SJCRH30 (cell line): ENCODE measurements around the gene SLC25A45. TPM values are rescaled to one million over a fixed set of nuclear protein-coding genes. Genes with fewer than 3 reads are reported as not detected.

ENCODE experiments used
- DNase-seq, 2 experiments: peaks; one replicate each; pipeline ENCODE4 v3.0.0-alpha.2; 2015 to 2020
- H3K27ac ChIP-seq: fragments of 250-450 bp; sonication (Bioruptor Pico); 2 replicates; pipeline ENCODE4 v1.5.1; 2020; ENCODE audit warnings: mild to moderate bottlenecking, moderate library complexity
- H3K27me3 ChIP-seq: fragments of 250-450 bp; sonication (Bioruptor Pico); 2 replicates; pipeline ENCODE4 v1.5.1; 2020; ENCODE audit warnings: mild to moderate bottlenecking, moderate library complexity
- H3K36me3 ChIP-seq: fragments of 250-450 bp; sonication (Bioruptor Pico); 2 replicates; pipeline ENCODE4 v1.5.1; 2020; ENCODE audit warnings: mild to moderate bottlenecking, moderate library complexity
- H3K4me1 ChIP-seq: fragments of 250-450 bp; sonication (Bioruptor Pico); 2 replicates; pipeline ENCODE4 v1.5.1; 2020; ENCODE audit warnings: mild to moderate bottlenecking, moderate library complexity
- H3K4me3 ChIP-seq: fragments of 250-450 bp; sonication (Bioruptor Pico); 2 replicates; pipeline ENCODE4 v1.5.1; 2020; ENCODE audit warnings: mild to moderate bottlenecking, moderate library complexity
- H3K9me3 ChIP-seq: fragments of 250-450 bp; sonication (Bioruptor Pico); replicated peaks from 2 replicates; pipeline ENCODE4 v1.5.1; 2020; ENCODE audit warnings: mild to moderate bottlenecking, moderate library complexity
- total RNA-seq: library from RNA; depleted of rRNA; stranded (reverse); fragments of >200 nt; shearing (Covaris generic); gene quantifications from 2 replicates; pipeline ENCODE4 v1.2.3, GENCODE V29; 2014

Gene SLC25A45
- total RNA-seq, 1 experiment from 2014 or later = 1.1 TPM

GRCh38 chr11:65377777-65378176 lies 4.7 kb downstream of the SLC25A45 start:
- Histone ChIP-seq H3K4me3 (no peak overlapping the region), H3K4me1 (peaks cover 3% of the 10 kb centered on the region; the same call in 1 of the 2 replicates), H3K27me3 (no peaks in the 10 kb centered on the region), H3K27ac (no peak overlapping the region), H3K9me3 (no peaks in the 10 kb centered on the region), H3K36me3 (no peaks in the 10 kb centered on the region)
- no peak for DNase-seq

DNA sequence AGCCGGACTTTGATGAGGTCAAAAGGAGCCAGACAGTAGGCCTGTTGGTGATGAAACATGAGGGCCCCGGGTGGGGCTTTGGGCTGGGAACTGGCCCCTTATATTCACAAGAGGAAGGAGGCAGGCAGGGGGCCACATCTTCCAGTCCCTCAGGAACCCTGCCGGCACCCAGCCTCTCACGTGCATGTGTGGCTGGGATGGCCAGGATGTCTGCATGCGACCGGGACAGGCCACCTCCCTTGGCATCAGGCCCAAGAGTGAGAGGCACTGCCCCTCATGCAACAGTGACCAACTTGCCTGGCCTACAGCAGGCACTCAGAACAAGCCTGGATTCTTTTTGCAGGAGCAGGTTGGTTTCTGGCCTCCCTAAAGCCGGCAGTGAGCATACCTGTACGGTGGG lies 5.4 kb downstream of the SLC25A45 start:
- Histone ChIP-seq H3K4me3 (no peak overlapping the region), H3K4me1 (peaks cover 3% of the 10 kb centered on the region; the same call in 1 of the 2 replicates)
- DNase-seq = no peak

DNA sequence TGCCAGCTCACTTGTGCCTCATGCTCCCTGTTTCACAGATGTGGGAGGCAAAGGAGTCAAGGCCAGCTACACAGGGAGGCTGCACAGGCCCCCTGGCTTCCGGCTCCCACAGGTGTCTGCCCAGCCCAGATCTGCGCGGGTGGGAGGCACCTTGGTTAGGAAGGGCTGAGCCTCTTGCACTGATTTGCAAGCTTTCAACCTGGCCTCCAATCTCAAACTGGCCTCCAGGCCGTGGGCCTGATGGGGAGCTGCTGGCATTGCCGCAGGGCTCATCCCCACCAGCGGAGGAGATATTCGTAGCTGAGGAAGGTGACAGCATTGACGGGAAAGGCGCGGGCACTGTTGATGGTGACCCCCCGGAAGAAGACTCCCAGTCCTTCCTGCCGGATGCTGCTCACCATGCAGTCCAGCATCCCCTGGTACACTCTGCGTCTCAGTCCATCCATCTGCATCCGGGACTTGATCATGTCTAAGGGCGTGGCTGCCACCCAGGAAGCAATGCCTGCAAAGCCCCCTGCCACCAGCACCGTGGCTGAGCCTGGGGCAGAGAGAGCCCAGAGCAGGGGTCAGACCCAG lies 6.2 kb downstream of the SLC25A45 start:
- H3K36me3 ChIP-seq = no peaks in the 10 kb centered on the region
- H3K4me3 ChIP-seq = no peak overlapping the region
- no peaks in the 10 kb centered on the region for H3K9me3 ChIP-seq
- peaks cover 2% of the 10 kb centered on the region; the same call in 1 of the 2 replicates for H3K4me1 ChIP-seq
- H3K27me3 ChIP-seq = no peaks in the 10 kb centered on the region
- H3K27ac ChIP-seq = no peak overlapping the region
- no peak for DNase-seq

More for the DNA sequence above, 5.4 kb downstream of the SLC25A45 start:
- Histone ChIP-seq H3K27ac (no peak overlapping the region), H3K9me3 (no peaks in the 10 kb centered on the region), H3K27me3 (no peaks in the 10 kb centered on the region), H3K36me3 (no peaks in the 10 kb centered on the region)

GRCh38 chr11:65375012-65375411 lies 7.4 kb downstream of the SLC25A45 start:
- no peaks in the 10 kb centered on the region for H3K9me3 ChIP-seq
- H3K36me3 ChIP-seq = no peaks in the 10 kb centered on the region
- peaks cover 3% of the 10 kb centered on the region; the same call in 1 of the 2 replicates for H3K4me1 ChIP-seq
- DNase-seq = no peak
- no peaks in the 10 kb centered on the region for H3K27me3 ChIP-seq
- no peak overlapping the region for H3K4me3 ChIP-seq
- H3K27ac ChIP-seq = no peak overlapping the region

- Histone ChIP-seq H3K4me1 (peaks cover 3% of the 10 kb centered on the region; the same call in 1 of the 2 replicates), H3K36me3 (no peaks in the 10 kb centered on the region), H3K27ac (no peak overlapping the region), H3K9me3 (no peaks in the 10 kb centered on the region), H3K4me3 (no peak overlapping the region), H3K27me3 (no peaks in the 10 kb centered on the region)
- no peak for DNase-seq
These were observed 8.4 kb downstream of the SLC25A45 start for GRCh38 chr11:65373839-65374580.

DNA sequence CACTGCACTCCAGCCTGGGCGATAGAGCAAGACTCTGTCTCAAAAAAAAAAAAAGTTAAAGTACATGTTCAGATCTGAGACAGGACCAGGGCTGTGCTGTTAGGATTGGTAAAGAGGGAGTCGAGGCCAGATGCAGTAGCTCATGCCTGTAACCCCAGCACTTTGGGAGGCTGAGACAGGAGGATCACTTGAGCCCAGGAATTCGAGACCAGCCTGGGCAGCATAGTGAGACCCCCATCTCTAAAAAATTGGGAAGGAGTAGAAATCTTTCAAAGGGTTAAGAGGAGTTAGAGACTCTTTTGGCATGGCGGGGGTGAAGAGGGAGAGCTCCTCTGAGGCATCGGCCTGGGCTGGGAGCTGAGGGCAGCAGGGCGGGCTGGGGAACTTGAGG lies 11.8 kb downstream of the SLC25A45 start:
- H3K27me3 ChIP-seq = no peaks in the 10 kb centered on the region
- no peaks in the 10 kb centered on the region for H3K9me3 ChIP-seq
- no peaks in the 10 kb centered on the region for H3K36me3 ChIP-seq
- H3K4me3 ChIP-seq = no peak overlapping the region
- peaks cover 3% of the 10 kb centered on the region; the same call in 1 of the 2 replicates for H3K4me1 ChIP-seq
- no peak for DNase-seq
- H3K27ac ChIP-seq = 0 out of 2 replicates have a peak overlapping the region, but pooled peaks have one; percentile 12

- Histone ChIP-seq H3K27me3 (no peaks in the 10 kb centered on the region), H3K36me3 (no peaks in the 10 kb centered on the region), H3K4me3 (no peak overlapping the region), H3K4me1 (peaks cover 3% of the 10 kb centered on the region; the same call in 1 of the 2 replicates), H3K27ac (no peak overlapping the region), H3K9me3 (no peaks in the 10 kb centered on the region)
- DNase-seq = peak; percentile 61 to 83
These were observed 16.1 kb downstream of the SLC25A45 start for GRCh38 chr11:65366340-65366773.

DNA sequence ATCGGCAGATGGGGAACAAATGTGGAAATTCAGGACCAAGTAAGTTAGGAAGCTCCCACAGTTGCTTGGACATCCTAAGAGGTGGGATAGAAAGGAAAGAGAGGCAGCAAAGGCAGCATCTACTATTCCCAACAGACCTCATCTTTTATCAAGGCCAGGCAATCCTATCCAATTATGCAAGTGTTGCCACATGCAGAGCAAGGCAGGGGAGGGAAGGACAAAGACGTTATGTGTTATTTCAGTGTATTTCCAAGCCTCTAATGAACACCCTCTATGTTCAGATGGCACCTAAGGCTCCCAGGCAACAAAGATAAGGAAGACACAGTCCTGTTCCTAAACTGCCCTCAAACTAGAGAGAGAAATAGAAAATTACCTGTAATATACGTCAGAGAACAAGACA lies 18.7 kb downstream of the SLC25A45 start:
- H3K27me3 ChIP-seq = no peaks in the 10 kb centered on the region
- no peaks in the 10 kb centered on the region for H3K9me3 ChIP-seq
- no peak overlapping the region for H3K4me3 ChIP-seq
- no peak overlapping the region for H3K27ac ChIP-seq
- no peaks in the 10 kb centered on the region for H3K4me1 ChIP-seq
- H3K36me3 ChIP-seq = no peaks in the 10 kb centered on the region
- DNase-seq = no peak

DNA sequence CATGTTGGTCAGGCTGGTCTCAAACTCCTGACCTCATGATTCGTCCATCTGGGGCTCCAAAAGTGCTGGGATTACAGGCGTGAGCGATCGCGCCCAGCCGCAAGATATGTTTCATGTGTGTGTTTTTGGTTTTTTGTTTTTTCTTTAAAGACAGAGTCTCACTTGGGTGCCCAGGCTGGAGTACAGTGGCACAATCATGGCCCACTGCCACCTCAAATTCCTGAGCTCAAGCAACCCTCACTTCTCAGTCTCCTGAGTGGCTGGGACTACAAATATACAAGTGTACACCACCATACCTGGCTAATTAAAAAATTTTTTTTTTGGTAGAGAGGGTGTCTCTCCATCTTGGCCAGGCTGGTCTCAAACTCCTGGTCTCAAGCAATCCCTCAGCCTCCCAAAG lies 19.5 kb downstream of the SLC25A45 start:
- Histone ChIP-seq H3K36me3 (no peaks in the 10 kb centered on the region), H3K27me3 (no peaks in the 10 kb centered on the region), H3K9me3 (no peaks in the 10 kb centered on the region), H3K27ac (no peak overlapping the region), H3K4me3 (no peak overlapping the region), H3K4me1 (no peaks in the 10 kb centered on the region)
- DNase-seq = no peak

- H3K4me1 ChIP-seq = no peaks in the 10 kb centered on the region
- no peak overlapping the region for H3K27ac ChIP-seq
- no peak overlapping the region for H3K4me3 ChIP-seq
- no peaks in the 10 kb centered on the region for H3K36me3 ChIP-seq
- no peaks in the 10 kb centered on the region for H3K27me3 ChIP-seq
- no peaks in the 10 kb centered on the region for H3K9me3 ChIP-seq
- DNase-seq = no peak
These were observed 20.0 kb downstream of the SLC25A45 start for GRCh38 chr11:65362320-65362931.

DNA sequence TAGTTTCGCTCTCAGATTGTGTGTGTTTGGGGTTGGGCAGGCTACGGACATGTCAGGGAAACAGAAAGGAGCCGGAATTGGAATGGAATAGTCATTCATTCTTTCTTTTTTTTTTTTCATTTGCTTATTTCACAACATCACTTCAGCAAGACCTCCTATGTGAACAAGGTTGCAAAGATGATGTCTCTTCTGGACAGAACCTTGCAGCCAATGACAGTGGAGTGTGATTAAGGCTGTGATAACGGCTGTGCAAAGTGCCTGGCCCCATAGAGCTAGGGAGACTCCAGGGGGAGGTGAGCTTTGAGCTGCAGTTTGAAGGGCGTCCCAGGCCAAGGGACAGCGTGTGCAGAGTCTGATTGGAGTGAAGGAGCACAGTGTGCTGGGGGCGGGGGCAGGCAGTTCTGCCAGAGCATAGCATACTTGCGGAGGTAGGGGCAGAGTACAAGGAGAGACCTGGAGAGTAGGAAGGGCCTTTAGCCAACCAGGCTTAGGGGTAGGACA lies 24.5 kb downstream of the SLC25A45 start:
- no peaks in the 10 kb centered on the region for H3K9me3 ChIP-seq
- H3K4me1 ChIP-seq = no peaks in the 10 kb centered on the region; the same call in 1 of the 2 replicates
- no peaks in the 10 kb centered on the region for H3K27me3 ChIP-seq
- no peak overlapping the region for H3K27ac ChIP-seq
- no peak overlapping the region for H3K4me3 ChIP-seq
- no peak for DNase-seq
- no peaks in the 10 kb centered on the region for H3K36me3 ChIP-seq

- H3K36me3 ChIP-seq = no peaks in the 10 kb centered on the region; the same call in 1 of the 2 replicates
- DNase-seq = no peak
- H3K9me3 ChIP-seq = no peaks in the 10 kb centered on the region
- H3K27me3 ChIP-seq = no peaks in the 10 kb centered on the region
- no peak overlapping the region for H3K4me3 ChIP-seq
- H3K27ac ChIP-seq = no peak overlapping the region
- H3K4me1 ChIP-seq = no peaks in the 10 kb centered on the region; the same call in 1 of the 2 replicates
These were observed 26.0 kb downstream of the SLC25A45 start for GRCh38 chr11:65356394-65356972.

DNA sequence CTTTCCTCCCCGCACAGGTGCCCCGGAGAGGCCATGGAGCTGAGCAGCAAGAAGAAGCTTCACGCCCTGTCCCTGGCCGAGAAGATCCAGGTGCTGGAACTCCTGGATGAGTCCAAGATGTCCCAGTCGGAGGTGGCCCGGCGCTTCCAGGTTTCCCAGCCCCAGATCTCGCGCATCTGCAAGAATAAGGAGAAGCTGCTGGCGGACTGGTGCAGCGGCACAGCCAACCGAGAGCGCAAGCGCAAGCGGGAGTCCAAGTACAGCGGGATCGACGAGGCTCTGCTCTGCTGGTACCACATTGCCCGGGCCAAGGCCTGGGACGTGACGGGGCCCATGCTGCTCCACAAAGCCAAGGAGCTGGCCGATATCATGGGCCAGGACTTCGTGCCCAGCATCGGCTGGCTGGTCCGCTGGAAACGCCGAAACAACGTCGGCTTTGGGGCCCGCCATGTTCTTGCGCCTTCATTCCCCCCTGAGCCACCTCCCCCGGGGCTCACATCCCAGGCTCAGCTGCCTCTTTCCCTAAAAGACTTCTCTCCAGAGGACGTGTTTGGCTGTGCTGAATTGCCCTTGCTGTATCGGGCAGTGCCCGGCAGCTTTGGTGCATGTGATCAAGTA lies 26.6 kb downstream of the SLC25A45 start:
- H3K4me1 ChIP-seq = no peaks in the 10 kb centered on the region; the same call in 1 of the 2 replicates
- no peaks in the 10 kb centered on the region for H3K9me3 ChIP-seq
- no peak for DNase-seq
- H3K27ac ChIP-seq = no peak overlapping the region
- no peaks in the 10 kb centered on the region; the same call in 1 of the 2 replicates for H3K36me3 ChIP-seq
- H3K27me3 ChIP-seq = no peaks in the 10 kb centered on the region
- H3K4me3 ChIP-seq = no peak overlapping the region; the same call in 1 of the 2 replicates

GRCh38 chr11:65355013-65355775 lies 27.3 kb downstream of the SLC25A45 start:
- H3K27ac ChIP-seq = no peak overlapping the region
- H3K36me3 ChIP-seq = peaks cover 3% of the 10 kb centered on the region; the same call in 1 of the 2 replicates
- no peaks in the 10 kb centered on the region; the same call in 1 of the 2 replicates for H3K4me1 ChIP-seq
- H3K27me3 ChIP-seq = no peaks in the 10 kb centered on the region
- peak overlapping the region; percentile 67 for H3K4me3 ChIP-seq
- DNase-seq = peak; percentile 50
- no peaks in the 10 kb centered on the region for H3K9me3 ChIP-seq
